ENCODE measurements around the gene CPA5. TPM values are rescaled to one million over a fixed set of nuclear protein-coding genes. Genes with fewer than 3 reads are reported as not detected.

The CPA5 gene
- total RNA-seq, 1 experiment from 2014 or later, result not detected

- TF ChIP-seq, protein P1, sequence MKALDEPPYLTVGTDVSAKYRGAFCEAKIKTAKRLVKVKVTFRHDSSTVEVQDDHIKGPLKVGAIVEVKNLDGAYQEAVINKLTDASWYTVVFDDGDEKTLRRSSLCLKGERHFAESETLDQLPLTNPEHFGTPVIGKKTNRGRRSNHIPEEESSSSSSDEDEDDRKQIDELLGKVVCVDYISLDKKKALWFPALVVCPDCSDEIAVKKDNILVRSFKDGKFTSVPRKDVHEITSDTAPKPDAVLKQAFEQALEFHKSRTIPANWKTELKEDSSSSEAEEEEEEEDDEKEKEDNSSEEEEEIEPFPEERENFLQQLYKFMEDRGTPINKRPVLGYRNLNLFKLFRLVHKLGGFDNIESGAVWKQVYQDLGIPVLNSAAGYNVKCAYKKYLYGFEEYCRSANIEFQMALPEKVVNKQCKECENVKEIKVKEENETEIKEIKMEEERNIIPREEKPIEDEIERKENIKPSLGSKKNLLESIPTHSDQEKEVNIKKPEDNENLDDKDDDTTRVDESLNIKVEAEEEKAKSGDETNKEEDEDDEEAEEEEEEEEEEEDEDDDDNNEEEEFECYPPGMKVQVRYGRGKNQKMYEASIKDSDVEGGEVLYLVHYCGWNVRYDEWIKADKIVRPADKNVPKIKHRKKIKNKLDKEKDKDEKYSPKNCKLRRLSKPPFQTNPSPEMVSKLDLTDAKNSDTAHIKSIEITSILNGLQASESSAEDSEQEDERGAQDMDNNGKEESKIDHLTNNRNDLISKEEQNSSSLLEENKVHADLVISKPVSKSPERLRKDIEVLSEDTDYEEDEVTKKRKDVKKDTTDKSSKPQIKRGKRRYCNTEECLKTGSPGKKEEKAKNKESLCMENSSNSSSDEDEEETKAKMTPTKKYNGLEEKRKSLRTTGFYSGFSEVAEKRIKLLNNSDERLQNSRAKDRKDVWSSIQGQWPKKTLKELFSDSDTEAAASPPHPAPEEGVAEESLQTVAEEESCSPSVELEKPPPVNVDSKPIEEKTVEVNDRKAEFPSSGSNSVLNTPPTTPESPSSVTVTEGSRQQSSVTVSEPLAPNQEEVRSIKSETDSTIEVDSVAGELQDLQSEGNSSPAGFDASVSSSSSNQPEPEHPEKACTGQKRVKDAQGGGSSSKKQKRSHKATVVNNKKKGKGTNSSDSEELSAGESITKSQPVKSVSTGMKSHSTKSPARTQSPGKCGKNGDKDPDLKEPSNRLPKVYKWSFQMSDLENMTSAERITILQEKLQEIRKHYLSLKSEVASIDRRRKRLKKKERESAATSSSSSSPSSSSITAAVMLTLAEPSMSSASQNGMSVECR (CRISPR knock-in tag; IDR thresholded peaks at IDR 0.05; ENCODE audit: borderline replicate concordance), result no peak
- TF ChIP-seq, protein P2, sequence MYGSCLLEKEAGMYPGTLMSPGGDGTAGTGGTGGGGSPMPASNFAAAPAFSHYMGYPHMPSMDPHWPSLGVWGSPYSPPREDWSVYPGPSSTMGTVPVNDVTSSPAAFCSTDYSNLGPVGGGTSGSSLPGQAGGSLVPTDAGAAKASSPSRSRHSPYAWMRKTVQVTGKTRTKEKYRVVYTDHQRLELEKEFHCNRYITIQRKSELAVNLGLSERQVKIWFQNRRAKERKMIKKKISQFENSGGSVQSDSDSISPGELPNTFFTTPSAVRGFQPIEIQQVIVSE (CRISPR knock-in tag; IDR thresholded peaks at IDR 0.05; ENCODE audit: borderline replicate concordance), result no peak
- TF ChIP-seq CREM (CRISPR knock-in tag; IDR thresholded peaks at IDR 0.05), result no peak
- no peak for TF ChIP-seq TCF7 (CRISPR knock-in tag; IDR thresholded peaks at IDR 0.05; ENCODE audit: low read depth)
- TF ChIP-seq ZNF281 (CRISPR knock-in tag; IDR thresholded peaks at IDR 0.05), result no peak
- TF ChIP-seq CTCF (IDR thresholded peaks at IDR 0.05), result no peak
- TF ChIP-seq ZNF317 (CRISPR knock-in tag; IDR thresholded peaks at IDR 0.05; ENCODE audit: borderline replicate concordance, low read depth), result no peak
- TF ChIP-seq AFF4 (CRISPR knock-in tag; IDR thresholded peaks at IDR 0.05; ENCODE audit: borderline replicate concordance), result no peak
- TF ChIP-seq, protein P3, sequence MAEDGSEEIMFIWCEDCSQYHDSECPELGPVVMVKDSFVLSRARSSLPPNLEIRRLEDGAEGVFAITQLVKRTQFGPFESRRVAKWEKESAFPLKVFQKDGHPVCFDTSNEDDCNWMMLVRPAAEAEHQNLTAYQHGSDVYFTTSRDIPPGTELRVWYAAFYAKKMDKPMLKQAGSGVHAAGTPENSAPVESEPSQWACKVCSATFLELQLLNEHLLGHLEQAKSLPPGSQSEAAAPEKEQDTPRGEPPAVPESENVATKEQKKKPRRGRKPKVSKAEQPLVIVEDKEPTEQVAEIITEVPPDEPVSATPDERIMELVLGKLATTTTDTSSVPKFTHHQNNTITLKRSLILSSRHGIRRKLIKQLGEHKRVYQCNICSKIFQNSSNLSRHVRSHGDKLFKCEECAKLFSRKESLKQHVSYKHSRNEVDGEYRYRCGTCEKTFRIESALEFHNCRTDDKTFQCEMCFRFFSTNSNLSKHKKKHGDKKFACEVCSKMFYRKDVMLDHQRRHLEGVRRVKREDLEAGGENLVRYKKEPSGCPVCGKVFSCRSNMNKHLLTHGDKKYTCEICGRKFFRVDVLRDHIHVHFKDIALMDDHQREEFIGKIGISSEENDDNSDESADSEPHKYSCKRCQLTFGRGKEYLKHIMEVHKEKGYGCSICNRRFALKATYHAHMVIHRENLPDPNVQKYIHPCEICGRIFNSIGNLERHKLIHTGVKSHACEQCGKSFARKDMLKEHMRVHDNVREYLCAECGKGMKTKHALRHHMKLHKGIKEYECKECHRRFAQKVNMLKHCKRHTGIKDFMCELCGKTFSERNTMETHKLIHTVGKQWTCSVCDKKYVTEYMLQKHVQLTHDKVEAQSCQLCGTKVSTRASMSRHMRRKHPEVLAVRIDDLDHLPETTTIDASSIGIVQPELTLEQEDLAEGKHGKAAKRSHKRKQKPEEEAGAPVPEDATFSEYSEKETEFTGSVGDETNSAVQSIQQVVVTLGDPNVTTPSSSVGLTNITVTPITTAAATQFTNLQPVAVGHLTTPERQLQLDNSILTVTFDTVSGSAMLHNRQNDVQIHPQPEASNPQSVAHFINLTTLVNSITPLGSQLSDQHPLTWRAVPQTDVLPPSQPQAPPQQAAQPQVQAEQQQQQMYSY (CRISPR knock-in tag; IDR thresholded peaks at IDR 0.05), result no peak
- no peak for TF ChIP-seq SMAD4 (CRISPR knock-in tag; IDR thresholded peaks at IDR 0.05)
These were observed 48.2 kb upstream of the CPA5 start (continued) for GRCh38 chr7:130296221-130296951.
